IPS-20b (cell line): ENCODE results near the gene ALCAM.

Experiments used
- H3K27ac ChIP-seq: one replicate; pipeline ENCODE4 v1.5.1; 2013; ENCODE audit warnings: low read length
- H3K27me3 ChIP-seq: 2 replicates; pipeline ENCODE4 v1.6.1; 2013; ENCODE audit warnings: mild to moderate bottlenecking, low read length, inconsistent platforms; ENCODE audit not compliant: insufficient read depth
- H3K36me3 ChIP-seq: 2 replicates; pipeline ENCODE4 v1.6.1; 2013; ENCODE audit warnings: low read depth, mild to moderate bottlenecking, inconsistent platforms, low read length, moderate library complexity; ENCODE audit not compliant: insufficient read depth
- H3K4me1 ChIP-seq: 2 replicates; pipeline ENCODE4 v1.6.1; 2013; ENCODE audit warnings: mild to moderate bottlenecking, control low read depth, inconsistent platforms, low read length, moderate library complexity; ENCODE audit not compliant: insufficient read depth
- H3K4me3 ChIP-seq: 2 replicates; pipeline ENCODE4 v1.5.1; 2013; ENCODE audit warnings: mild to moderate bottlenecking, low read length, inconsistent platforms
- H3K9ac ChIP-seq: 2 replicates; pipeline ENCODE4 v1.6.1; 2013; ENCODE audit warnings: low read depth, mild to moderate bottlenecking, inconsistent platforms, low read length, moderate library complexity
- H3K9me3 ChIP-seq: 2 replicates; pipeline ENCODE4 v1.6.1; 2013; ENCODE audit warnings: mild to moderate bottlenecking, low read depth, low read length, inconsistent platforms; ENCODE audit not compliant: insufficient read depth

Gene ALCAM

DNA sequence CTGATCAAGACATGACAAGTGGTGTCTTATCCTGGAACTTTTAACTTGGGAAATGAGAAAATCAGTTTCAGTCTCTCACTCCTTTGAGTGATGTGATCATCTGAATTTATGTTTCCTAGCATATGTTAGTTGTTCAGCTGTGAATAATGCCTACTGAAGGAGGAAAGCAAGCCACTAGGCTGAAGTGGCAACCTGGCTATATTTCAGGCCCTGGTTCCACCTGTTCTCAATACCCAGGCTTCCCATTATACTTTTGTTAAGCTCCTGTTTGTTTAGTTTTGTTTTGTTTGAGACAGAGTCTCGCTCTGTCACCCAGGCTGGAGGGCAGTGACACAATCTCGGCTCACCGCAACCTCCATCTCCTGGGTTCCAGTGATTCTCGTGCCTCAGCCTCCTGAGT is 243.8 kb downstream of the ALCAM start:
- Histone ChIP-seq H3K27ac (no peak overlapping the region), H3K9me3 (no peaks in the 10 kb centered on the region), H3K9ac (no peak overlapping the region), H3K36me3 (no peaks in the 10 kb centered on the region), H3K4me1 (peaks cover 8% of the 10 kb centered on the region; the same call in 1 of the 2 replicates), H3K27me3 (no peaks in the 10 kb centered on the region), H3K4me3 (no peak overlapping the region)

DNA sequence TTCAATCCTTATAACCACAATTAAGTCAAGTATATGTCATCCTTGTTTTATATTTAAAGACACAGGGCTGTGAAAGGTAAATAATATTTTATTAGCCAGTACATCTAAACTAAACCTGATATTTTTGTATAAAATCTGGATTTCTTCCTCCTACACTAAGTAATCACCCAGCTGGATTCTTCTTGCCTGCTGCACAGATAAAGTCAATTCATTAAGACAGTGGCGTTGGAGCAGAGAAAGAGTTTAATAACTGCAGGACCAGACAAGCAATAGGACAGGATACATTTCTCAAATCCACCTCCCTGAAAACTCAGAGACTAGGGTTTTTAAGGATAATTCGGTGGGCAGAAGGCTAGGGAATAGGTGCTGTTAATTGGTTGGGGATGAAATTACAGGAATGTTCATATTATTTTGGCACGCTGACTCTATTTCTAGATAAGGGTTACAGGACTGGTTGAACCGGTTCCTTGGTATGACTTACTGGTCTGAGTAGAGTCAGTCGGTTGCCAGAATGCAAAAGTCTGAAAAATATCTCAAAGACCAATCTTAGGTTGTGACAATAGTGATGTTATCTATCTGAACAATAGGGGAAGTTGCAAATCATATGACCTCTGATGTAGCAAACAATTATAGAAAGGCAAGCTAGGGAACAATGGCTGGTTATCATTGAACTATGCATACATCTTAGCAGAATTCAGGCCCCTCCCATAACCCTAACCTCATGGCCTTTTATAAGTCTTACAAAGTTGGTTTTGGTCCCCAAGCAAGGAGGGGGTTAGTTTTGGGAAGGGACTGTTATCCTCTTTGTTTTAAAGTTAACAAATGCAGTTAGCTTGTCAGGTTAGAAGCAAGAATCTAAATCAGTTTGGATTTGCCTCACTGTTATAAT is 244.8 kb downstream of the ALCAM start:
- no peaks in the 10 kb centered on the region for H3K36me3 ChIP-seq

GRCh38 chr3:105613120-105613519 is 246.4 kb downstream of the ALCAM start:
- H3K27ac ChIP-seq, result no peak overlapping the region
- H3K36me3 ChIP-seq, result no peaks in the 10 kb centered on the region
- H3K27me3 ChIP-seq, result no peaks in the 10 kb centered on the region
- no peaks in the 10 kb centered on the region for H3K9me3 ChIP-seq
- no peak overlapping the region for H3K4me3 ChIP-seq
- H3K9ac ChIP-seq, result no peak overlapping the region
- H3K4me1 ChIP-seq, result peaks cover 8% of the 10 kb centered on the region; the same call in 1 of the 2 replicates

More for the DNA sequence above, 244.8 kb downstream of the ALCAM start:
- Histone ChIP-seq H3K27ac (no peak overlapping the region), H3K9me3 (no peaks in the 10 kb centered on the region), H3K4me3 (no peak overlapping the region), H3K9ac (no peak overlapping the region), H3K27me3 (no peaks in the 10 kb centered on the region), H3K4me1 (peaks cover 8% of the 10 kb centered on the region; the same call in 1 of the 2 replicates)

DNA sequence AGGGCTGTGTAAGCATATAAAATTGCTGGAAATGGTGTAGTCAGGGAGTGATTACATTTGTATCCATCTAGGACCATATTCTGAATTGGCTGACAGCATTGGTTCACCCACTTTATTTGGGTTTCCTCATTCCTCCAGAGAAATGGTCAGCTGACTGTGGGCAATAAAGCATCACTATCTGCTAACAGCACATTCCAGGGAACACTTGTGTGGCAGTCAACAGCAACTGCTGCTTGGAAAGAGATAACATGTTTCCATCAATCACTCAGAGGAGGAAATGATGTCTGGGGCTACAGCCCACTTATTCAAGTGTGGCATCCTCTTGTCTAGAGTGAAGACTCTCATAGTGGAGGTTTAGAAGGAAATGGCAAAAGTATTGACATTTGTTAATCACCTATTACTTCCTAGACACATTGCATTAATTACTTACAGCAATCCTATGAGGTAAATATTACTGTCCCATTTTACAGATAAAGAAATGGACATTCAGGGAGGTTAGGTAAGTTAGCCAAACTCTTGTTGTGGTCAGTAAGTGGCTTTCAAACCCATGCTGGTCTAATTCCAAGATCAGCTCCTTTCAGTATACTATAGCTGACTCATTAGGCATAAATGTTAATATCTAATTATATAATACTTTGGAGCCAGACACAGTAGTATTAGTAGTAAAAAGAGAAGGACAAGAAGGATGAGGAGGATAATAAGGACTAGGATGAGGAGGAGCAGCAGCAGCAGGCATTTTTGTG is 247.8 kb downstream of the ALCAM start:
- no peak overlapping the region for H3K27ac ChIP-seq
- H3K9me3 ChIP-seq, result no peaks in the 10 kb centered on the region
- H3K4me3 ChIP-seq, result no peak overlapping the region
- H3K36me3 ChIP-seq, result no peaks in the 10 kb centered on the region
- H3K4me1 ChIP-seq, result peaks cover 8% of the 10 kb centered on the region; the same call in 1 of the 2 replicates
- no peaks in the 10 kb centered on the region for H3K27me3 ChIP-seq
- no peak overlapping the region for H3K9ac ChIP-seq

DNA sequence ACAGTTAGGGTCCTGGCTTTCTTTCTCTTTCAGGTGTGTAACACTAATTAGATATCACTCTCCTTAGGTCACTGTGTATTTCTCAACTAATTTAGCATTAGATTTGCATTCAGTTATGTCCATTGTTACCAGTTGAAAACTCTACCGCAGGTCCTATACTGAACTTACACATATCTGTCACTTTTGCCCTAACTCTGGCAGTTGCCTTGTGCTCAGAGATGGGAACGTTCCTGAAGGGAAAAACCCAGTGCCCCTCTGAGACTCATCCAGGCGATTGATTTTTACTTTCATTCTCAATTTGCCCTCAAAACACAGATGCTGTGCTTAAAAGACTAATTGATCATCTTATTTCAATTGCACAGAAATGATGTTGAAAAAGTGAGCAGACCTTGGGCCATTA is 249.1 kb downstream of the ALCAM start:
- H3K36me3 ChIP-seq, result no peaks in the 10 kb centered on the region
- no peaks in the 10 kb centered on the region for H3K27me3 ChIP-seq
- no peak overlapping the region for H3K4me3 ChIP-seq
- H3K9ac ChIP-seq, result no peak overlapping the region
- H3K4me1 ChIP-seq, result peaks cover 8% of the 10 kb centered on the region; the same call in 1 of the 2 replicates
- no peak overlapping the region for H3K27ac ChIP-seq
- no peaks in the 10 kb centered on the region for H3K9me3 ChIP-seq

DNA sequence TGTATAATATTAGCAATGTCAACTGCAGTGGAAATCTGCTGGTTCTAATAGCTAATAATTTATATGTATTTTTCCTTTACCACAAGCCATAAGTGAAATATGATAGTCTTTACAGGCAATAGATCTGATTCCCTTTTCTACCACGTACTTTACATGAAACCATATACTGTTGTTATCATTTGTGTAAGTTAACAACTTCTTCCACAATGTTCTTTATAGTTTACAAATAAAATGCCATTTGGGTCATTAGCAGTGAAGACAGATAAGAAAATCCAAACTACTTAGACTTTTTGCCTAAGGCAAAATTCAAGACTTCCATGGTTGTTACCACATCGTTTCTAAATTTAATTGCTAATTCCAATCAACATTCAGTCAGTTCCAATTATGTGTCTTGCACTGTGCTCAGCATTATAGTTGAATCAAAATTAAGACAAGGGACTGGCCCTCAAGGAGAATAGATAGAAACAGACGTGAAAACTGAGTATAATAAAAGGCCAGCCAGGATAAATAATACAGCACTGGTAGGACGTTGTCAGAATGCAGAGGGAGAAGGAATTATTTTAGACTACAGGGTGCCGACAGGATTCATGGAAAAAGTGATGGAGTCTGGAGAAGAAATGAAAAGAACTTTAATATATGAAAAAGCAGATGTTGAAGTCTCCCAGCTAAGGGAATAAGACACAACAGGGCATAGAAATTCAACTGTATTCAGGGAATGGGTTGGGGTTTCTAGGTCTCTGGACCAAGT is 249.8 kb downstream of the ALCAM start:
- no peaks in the 10 kb centered on the region for H3K9me3 ChIP-seq
- no peak overlapping the region for H3K27ac ChIP-seq
- H3K4me1 ChIP-seq, result peaks cover 8% of the 10 kb centered on the region; the same call in 1 of the 2 replicates
- H3K9ac ChIP-seq, result no peak overlapping the region
- no peaks in the 10 kb centered on the region for H3K27me3 ChIP-seq
- no peaks in the 10 kb centered on the region for H3K36me3 ChIP-seq
- no peak overlapping the region for H3K4me3 ChIP-seq

GRCh38 chr3:105618556-105618955 is 251.8 kb downstream of the ALCAM start:
- Histone ChIP-seq H3K4me3 (no peak overlapping the region), H3K36me3 (no peaks in the 10 kb centered on the region), H3K27ac (no peak overlapping the region), H3K27me3 (no peaks in the 10 kb centered on the region), H3K4me1 (no peaks in the 10 kb centered on the region), H3K9ac (no peak overlapping the region), H3K9me3 (no peaks in the 10 kb centered on the region)

- Histone ChIP-seq H3K9ac (no peak overlapping the region), H3K27me3 (no peaks in the 10 kb centered on the region), H3K36me3 (no peaks in the 10 kb centered on the region), H3K4me1 (no peaks in the 10 kb centered on the region), H3K9me3 (no peaks in the 10 kb centered on the region), H3K4me3 (no peak overlapping the region), H3K27ac (no peak overlapping the region)
Observed at GRCh38 chr3:105619651-105620050, 252.9 kb downstream of the ALCAM start.

- H3K27me3 ChIP-seq, result no peaks in the 10 kb centered on the region
- no peaks in the 10 kb centered on the region for H3K4me1 ChIP-seq
- H3K9ac ChIP-seq, result no peak overlapping the region
- H3K27ac ChIP-seq, result no peak overlapping the region
- H3K4me3 ChIP-seq, result no peak overlapping the region
- no peaks in the 10 kb centered on the region for H3K36me3 ChIP-seq
- no peaks in the 10 kb centered on the region for H3K9me3 ChIP-seq
Observed at GRCh38 chr3:105620236-105620635, 253.5 kb downstream of the ALCAM start.

GRCh38 chr3:105622169-105622568 is 255.5 kb downstream of the ALCAM start:
- Histone ChIP-seq H3K4me1 (no peaks in the 10 kb centered on the region), H3K27me3 (no peaks in the 10 kb centered on the region), H3K4me3 (no peak overlapping the region), H3K36me3 (no peaks in the 10 kb centered on the region), H3K27ac (no peak overlapping the region), H3K9ac (no peak overlapping the region), H3K9me3 (no peaks in the 10 kb centered on the region)
